ENCODE results near the gene NOVA1.

DNA sequence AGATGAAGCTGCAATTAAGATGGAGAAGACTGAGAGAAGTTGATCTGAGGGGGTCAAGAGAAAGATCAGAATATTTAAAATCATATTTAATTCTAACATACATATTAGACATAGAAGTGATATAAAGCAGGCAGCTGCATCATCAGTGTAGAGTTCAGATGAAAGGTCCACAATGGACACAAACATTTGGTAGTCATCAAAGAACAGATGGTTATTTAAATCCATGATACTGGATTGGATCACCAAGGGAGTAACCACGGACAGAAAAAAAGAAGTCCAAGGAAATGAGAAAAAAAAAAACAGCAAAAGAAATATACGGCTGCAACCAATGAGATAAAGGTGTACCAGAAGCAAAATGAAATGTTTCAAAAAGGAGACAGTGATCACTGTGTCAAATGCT, 20.1 kb downstream of the NOVA1 start:
- no peak for TF ChIP-seq TAF1 (CRISPR knock-in tag; IDR thresholded peaks at IDR 0.05)
- TF ChIP-seq POLR2AphosphoS5 (IDR thresholded peaks at IDR 0.05; ENCODE audit: low read depth, low read length), result no peak
- no peak for TF ChIP-seq RXRA (CRISPR knock-in tag; IDR thresholded peaks at IDR 0.05)
- TF ChIP-seq ZNF263 (CRISPR knock-in tag; IDR thresholded peaks at IDR 0.05), result no peak
- TF ChIP-seq, protein P1, sequence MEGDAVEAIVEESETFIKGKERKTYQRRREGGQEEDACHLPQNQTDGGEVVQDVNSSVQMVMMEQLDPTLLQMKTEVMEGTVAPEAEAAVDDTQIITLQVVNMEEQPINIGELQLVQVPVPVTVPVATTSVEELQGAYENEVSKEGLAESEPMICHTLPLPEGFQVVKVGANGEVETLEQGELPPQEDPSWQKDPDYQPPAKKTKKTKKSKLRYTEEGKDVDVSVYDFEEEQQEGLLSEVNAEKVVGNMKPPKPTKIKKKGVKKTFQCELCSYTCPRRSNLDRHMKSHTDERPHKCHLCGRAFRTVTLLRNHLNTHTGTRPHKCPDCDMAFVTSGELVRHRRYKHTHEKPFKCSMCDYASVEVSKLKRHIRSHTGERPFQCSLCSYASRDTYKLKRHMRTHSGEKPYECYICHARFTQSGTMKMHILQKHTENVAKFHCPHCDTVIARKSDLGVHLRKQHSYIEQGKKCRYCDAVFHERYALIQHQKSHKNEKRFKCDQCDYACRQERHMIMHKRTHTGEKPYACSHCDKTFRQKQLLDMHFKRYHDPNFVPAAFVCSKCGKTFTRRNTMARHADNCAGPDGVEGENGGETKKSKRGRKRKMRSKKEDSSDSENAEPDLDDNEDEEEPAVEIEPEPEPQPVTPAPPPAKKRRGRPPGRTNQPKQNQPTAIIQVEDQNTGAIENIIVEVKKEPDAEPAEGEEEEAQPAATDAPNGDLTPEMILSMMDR (CRISPR knock-in tag; IDR thresholded peaks at IDR 0.05), result no peak
- TF ChIP-seq EP300 (IDR thresholded peaks at IDR 0.05; ENCODE audit: low read depth in 2 of 2, low read length in 2 of 2), result no peak
- TF ChIP-seq EP300 (CRISPR knock-in tag; IDR thresholded peaks at IDR 0.05; ENCODE audit: borderline replicate concordance), result no peak
